Measurements from ENCODE around the gene TAF1A.
A peak's percentile ranks its signal among the peaks of the same experiment; 100 is the strongest.
"Not testable (repeated sequence)": the region's sequence is repeated elsewhere in the genome, so short reads cannot be mapped to it uniquely, and the experiment has no call there.

The TAF1A gene

GRCh38 chr1:222589462-222590302, at the start of gene TAF1A:
TSS of gene TAF1A (minus strand) at chr1:222589933.
- DNase-seq (ENCODE audit: low read depth) = peak; percentile 28
- peak within 1 kb of the TSS; percentile 77 for H3K4me3 ChIP-seq (ENCODE audit: low read depth, low read length)

GRCh38 chr1:222634180-222635013, 44.7 kb upstream of the TAF1A start:
- H3K4me3 ChIP-seq (ENCODE audit: low read depth, low read length) = no peak overlapping the region
- peak; percentile 57 for DNase-seq (ENCODE audit: low read depth)

- H3K4me3 ChIP-seq (ENCODE audit: low read depth, low read length) = no peak overlapping the region
- DNase-seq (ENCODE audit: low read depth) = no peak
These were observed 43.0 kb upstream of the TAF1A start for GRCh38 chr1:222632749-222633148.

GRCh38 chr1:222631611-222632208, 42.0 kb upstream of the TAF1A start:
- H3K4me3 ChIP-seq (ENCODE audit: low read depth, low read length) = no peak overlapping the region
- no peak for DNase-seq (ENCODE audit: low read depth)

DNA sequence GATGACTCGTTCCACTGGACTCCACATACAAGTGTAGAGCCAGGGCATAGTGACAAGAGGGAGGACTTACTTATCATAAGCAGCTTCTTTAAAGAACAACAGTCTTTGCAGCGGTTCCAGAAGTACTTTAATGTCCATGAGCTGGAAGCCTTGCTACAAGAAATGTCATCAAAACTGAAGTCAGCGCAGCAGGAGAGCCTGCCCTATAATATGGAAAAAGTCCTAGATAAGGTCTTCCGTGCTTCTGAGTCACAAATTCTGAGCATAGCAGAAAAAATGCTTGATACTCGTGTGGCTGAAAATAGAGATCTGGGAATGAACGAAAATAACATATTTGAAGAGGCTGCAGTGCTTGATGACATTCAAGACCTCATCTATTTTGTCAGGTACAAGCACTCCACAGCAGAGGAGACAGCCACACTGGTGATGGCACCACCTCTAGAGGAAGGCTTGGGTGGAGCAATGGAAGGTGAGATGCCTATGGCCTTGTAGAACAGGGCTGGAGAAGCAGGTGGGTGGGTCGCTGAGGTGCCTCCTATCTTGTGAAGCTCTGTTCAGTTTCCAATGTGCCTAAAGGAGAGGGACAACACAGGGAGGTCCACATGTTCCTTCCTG, 40.3 kb upstream of the TAF1A start:
- H3K4me3 ChIP-seq (ENCODE audit: low read depth, low read length) = no peak overlapping the region
- no peak for DNase-seq (ENCODE audit: low read depth)

DNA sequence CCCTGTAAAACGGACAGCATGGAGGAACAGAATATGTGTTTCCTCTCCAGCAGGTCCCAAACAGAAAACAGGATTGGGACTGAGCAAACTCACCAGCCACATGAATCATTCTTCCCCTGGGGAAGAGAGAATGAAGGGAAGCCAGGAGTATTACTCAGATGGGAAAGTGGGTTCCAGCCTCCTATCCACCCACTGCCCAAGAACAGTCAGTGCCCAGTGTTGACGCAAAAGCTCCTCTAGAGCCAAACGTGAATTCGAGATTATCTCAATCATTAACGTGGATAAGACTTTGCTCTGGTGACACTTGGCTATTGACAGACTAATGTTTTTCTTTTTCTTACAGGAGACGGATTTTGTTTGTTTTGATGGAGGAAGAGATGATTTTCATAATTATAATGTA, 37.5 kb upstream of the TAF1A start:
- no peak overlapping the region for H3K4me3 ChIP-seq (ENCODE audit: low read depth, low read length)
- DNase-seq (ENCODE audit: low read depth) = peak; percentile 62

- no peak overlapping the region for H3K4me3 ChIP-seq (ENCODE audit: low read depth, low read length)
- DNase-seq (ENCODE audit: low read depth) = no peak
These were observed 34.5 kb upstream of the TAF1A start for GRCh38 chr1:222624214-222624613.

GRCh38 chr1:222623458-222623857, 33.7 kb upstream of the TAF1A start:
- H3K4me3 ChIP-seq (ENCODE audit: low read depth, low read length) = no peak overlapping the region
- no peak for DNase-seq (ENCODE audit: low read depth)

GRCh38 chr1:222622765-222623164, 33.0 kb upstream of the TAF1A start:
- H3K4me3 ChIP-seq (ENCODE audit: low read depth, low read length) = no peak overlapping the region
- DNase-seq (ENCODE audit: low read depth) = no peak

- no peak overlapping the region for H3K4me3 ChIP-seq (ENCODE audit: low read depth, low read length)
These were observed 30.8 kb upstream of the TAF1A start for GRCh38 chr1:222620566-222620965.

GRCh38 chr1:222618880-222619596, 29.3 kb upstream of the TAF1A start:
- peak overlapping the region; percentile 67 for H3K4me3 ChIP-seq (ENCODE audit: low read depth, low read length)
- no peak for DNase-seq (ENCODE audit: low read depth)

More at GRCh38 chr1:222620566-222620965, 30.8 kb upstream of the TAF1A start:
- no peak for DNase-seq (ENCODE audit: low read depth)

- no peak for DNase-seq (ENCODE audit: low read depth)
- peak within 1 kb of the TSS; percentile 67 for H3K4me3 ChIP-seq (ENCODE audit: low read depth, low read length)
These were observed 28.5 kb upstream of the TAF1A start, which contains the start of gene MIA3 for GRCh38 chr1:222618001-222618879. TSS of gene MIA3 (plus strand) at chr1:222618097. CDS start at chr1:222618111, 14 bp downstream.

DNA sequence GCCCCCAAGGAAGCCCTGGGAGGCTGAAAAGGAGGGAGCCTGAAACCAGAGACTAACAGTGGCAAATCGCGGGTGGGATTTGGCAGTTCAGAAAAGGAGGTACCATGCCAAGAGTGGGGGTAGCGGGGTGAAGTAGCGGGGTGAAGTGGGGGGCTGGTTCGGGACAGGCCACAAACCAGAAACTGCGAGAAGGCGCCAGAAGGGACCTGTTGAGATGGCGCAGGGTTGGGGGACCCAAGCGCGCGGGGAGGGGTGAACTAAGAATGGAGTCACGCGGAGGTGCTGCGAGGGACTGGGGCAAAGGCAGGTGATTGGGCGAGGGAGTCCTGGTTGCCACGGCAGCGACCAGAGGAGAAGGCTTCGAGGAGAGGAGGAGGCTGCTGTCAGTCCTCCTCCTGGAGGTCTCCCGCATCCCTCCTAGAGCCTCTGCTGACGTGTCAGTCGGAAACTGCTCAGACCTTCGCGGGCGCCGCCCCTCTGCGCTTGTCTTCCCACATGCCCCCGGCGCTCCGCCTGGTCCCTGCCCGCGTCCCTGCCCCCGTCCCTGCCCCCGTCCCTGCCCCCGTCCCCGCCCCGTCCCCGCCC, 27.7 kb upstream of the TAF1A start:
- DNase-seq (ENCODE audit: low read depth) = peak; percentile 96
- peak overlapping the region; percentile 54 for H3K4me3 ChIP-seq (ENCODE audit: low read depth, low read length)

DNA sequence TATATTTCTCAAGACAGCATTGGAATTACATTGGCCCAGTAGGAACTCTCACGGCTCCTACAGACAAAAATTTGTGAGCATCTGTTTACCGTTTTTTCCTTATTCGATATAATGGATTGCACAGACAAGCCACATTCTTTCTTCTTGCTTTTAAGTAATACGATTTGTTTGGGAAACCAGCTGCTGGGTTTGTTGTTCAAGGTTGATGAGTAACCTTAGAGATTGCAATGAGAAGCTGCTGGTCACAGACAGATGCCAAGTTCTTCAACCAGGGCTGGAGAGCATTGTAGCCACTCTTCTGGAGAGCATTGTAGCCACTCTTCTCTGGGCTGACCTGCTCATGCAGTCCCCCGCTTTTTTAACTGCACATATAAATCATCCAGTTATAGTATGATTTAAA, 26.8 kb upstream of the TAF1A start:
- H3K4me3 ChIP-seq (ENCODE audit: low read depth, low read length) = no peak overlapping the region
- DNase-seq (ENCODE audit: low read depth) = peak; percentile 81

GRCh38 chr1:222613627-222614026, 23.9 kb upstream of the TAF1A start:
- no peak for DNase-seq (ENCODE audit: low read depth)
- no peak overlapping the region for H3K4me3 ChIP-seq (ENCODE audit: low read depth, low read length)

DNA sequence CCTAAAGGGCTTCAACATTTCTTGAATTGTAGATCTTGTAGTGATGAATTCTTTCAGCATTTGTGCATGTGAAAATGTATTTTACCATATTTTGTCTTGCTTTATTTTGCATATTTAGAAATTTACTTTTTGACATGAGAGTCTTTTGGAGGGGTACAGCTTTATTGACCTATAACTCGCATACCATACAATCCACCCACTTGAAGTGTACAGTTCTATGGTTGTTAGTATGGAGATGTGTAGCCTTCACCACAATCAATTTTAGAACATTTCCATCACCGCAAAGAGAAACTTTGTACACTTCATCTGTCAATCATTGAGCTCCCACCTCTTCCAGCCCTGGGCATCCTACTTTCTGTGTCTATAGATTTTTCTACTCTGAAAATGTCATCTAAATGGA, 21.0 kb upstream of the TAF1A start:
- H3K4me3 ChIP-seq (ENCODE audit: low read depth, low read length) = no peak overlapping the region
- DNase-seq (ENCODE audit: low read depth) = no peak

DNA sequence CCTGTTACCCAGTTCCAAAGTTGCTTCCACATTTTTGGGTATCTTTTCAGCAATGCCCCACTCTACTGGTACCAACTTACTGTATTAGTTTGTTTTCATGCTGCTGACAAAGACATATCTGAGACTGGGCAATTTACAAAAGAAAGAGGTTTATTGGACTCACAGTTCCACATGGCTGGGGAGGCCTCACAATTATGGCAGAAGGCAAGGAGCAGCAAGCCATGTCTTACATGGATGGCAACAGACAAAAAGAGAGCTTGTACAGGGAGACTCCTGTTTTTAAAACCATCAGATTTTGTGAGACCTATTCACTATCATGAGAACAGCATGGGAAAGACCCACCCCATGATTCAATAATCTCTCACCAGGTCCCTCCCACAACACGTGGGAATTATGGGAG, 19.4 kb upstream of the TAF1A start:
- DNase-seq (ENCODE audit: low read depth); H3K4me3 ChIP-seq (ENCODE audit: low read depth, low read length): not testable (repeated sequence)

DNA sequence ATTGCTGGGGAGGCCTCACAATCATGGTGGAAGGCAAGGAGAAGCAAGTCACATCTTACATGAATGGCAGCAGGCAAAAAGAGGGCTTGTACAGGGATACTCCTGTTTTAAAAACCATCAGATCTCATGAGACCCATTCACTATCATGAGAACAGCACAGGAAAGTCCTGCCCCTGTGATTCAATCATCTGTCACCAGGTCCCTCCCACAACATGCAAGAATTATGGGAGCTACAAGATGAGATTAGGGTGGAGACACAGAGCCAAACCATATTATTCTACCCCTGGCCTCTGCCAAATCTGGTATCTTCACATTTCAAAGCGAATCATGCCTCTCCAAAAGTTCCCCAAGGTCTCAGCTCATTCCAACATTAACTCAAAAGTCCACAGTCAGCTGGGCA, 17.0 kb upstream of the TAF1A start:
- no peak for DNase-seq (ENCODE audit: low read depth)
- no peak overlapping the region for H3K4me3 ChIP-seq (ENCODE audit: low read depth, low read length)

Measured in skeletal muscle cell (primary cell).